HFF-Myc (cell line): Measurements from ENCODE around the gene ADSS1.

Experiments
- DNase-seq: peaks from one replicate; pipeline ENCODE4 v3.0.0-alpha.2; 2011; ENCODE audit warnings: low read depth; ENCODE audit errors: extremely low read depth
- H3K4me3 ChIP-seq: replicated peaks from 2 replicates; pipeline ENCODE4 v1.5.1; 2011; ENCODE audit warnings: low read depth, mild to moderate bottlenecking, control low read depth, low read length
- CTCF ChIP-seq: IDR thresholded peaks from 2 replicates; pipeline ENCODE4 v1.5.1; 2012; ENCODE audit warnings: mild to moderate bottlenecking, low read depth, low read length, control low read depth; ENCODE audit errors: missing control alignments

The ADSS1 gene

GRCh38 chr14:104700225-104700651, 23.8 kb upstream of the ADSS1 start:
- no peak overlapping the region for H3K4me3 ChIP-seq
- TF ChIP-seq CTCF, result no peak
- DNase-seq, result no peak

GRCh38 chr14:104700747-104701217, 23.2 kb upstream of the ADSS1 start:
- no peak for DNase-seq
- no peak overlapping the region for H3K4me3 ChIP-seq
- no peak for TF ChIP-seq CTCF

GRCh38 chr14:104701383-104702076, 22.5 kb upstream of the ADSS1 start:
- TF ChIP-seq CTCF, result no peak
- H3K4me3 ChIP-seq, result no peak overlapping the region
- no peak for DNase-seq

- no peak overlapping the region for H3K4me3 ChIP-seq
- TF ChIP-seq CTCF, result no peak
- DNase-seq, result no peak
These were observed 21.9 kb upstream of the ADSS1 start for GRCh38 chr14:104702106-104702505.

GRCh38 chr14:104702673-104703072, 21.4 kb upstream of the ADSS1 start:
- DNase-seq, result no peak
- no peak for TF ChIP-seq CTCF

GRCh38 chr14:104703269-104703668, 20.8 kb upstream of the ADSS1 start:
- TF ChIP-seq CTCF, result no peak
- no peak for DNase-seq
- no peak overlapping the region for H3K4me3 ChIP-seq

More at GRCh38 chr14:104702673-104703072, 21.4 kb upstream of the ADSS1 start:
- H3K4me3 ChIP-seq, result no peak overlapping the region

GRCh38 chr14:104704252-104704651, 19.8 kb upstream of the ADSS1 start:
- TF ChIP-seq CTCF, result no peak
- no peak overlapping the region for H3K4me3 ChIP-seq
- DNase-seq, result no peak
